ENCODE results near the gene NFASC.

The NFASC gene

DNA sequence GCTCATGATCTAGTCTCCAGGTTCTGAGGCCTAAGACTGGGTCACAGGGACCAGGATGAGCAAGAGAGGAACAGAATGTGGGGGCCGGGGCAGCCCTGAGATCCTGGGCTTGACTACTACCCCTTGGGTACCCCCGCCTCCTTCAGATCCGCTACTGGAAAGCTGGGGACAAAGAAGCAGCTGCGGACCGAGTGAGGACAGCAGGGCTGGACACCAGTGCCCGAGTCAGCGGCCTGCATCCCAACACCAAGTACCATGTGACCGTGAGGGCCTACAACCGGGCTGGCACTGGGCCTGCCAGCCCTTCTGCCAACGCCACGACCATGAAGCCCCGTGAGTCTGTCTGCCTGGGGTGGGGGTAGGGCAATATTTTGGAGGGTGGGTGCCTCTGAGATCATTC lies 201.1 kb downstream of the NFASC start:
- no peak for TF ChIP-seq FOXP2 (optimal IDR thresholded peaks at IDR 0.05; ENCODE audit: borderline replicate concordance, extremely low read depth, extremely low read length, insufficient read depth)
- TF ChIP-seq REST (IDR thresholded peaks at IDR 0.05; ENCODE audit: insufficient read depth in 1 of 2, low read depth in 2 of 2, low read length in 2 of 2) = no peak
- TF ChIP-seq TAF1 (IDR thresholded peaks at IDR 0.05; ENCODE audit: borderline replicate concordance, insufficient read depth, low read length) = no peak
- no peak for TF ChIP-seq POLR2AphosphoS5 (IDR thresholded peaks at IDR 0.05; ENCODE audit: low read depth, low read length)
- TF ChIP-seq SIN3A (IDR thresholded peaks at IDR 0.05; ENCODE audit: borderline replicate concordance, insufficient read depth, low read length) = no peak

- TF ChIP-seq SIN3A (IDR thresholded peaks at IDR 0.05; ENCODE audit: borderline replicate concordance, insufficient read depth, low read length) = no peak
- TF ChIP-seq REST (IDR thresholded peaks at IDR 0.05; ENCODE audit: insufficient read depth in 1 of 2, low read depth in 2 of 2, low read length in 2 of 2) = no peak
- TF ChIP-seq TAF1 (IDR thresholded peaks at IDR 0.05; ENCODE audit: borderline replicate concordance, insufficient read depth, low read length) = no peak
- no peak for TF ChIP-seq POLR2AphosphoS5 (IDR thresholded peaks at IDR 0.05; ENCODE audit: low read depth, low read length)
- no peak for TF ChIP-seq FOXP2 (optimal IDR thresholded peaks at IDR 0.05; ENCODE audit: borderline replicate concordance, extremely low read depth, extremely low read length, insufficient read depth)
These were observed 201.6 kb downstream of the NFASC start for GRCh38 chr1:205072286-205072685.
